HepG2 (cell line): ENCODE results near the gene OBSL1. TPM values are rescaled to one million over a fixed set of nuclear protein-coding genes. Genes with fewer than 3 reads are reported as not detected.

Experiments used
- ATAC-seq: fragments of 200-7000 bp; cut with Tn5 transposase; 3 replicates; pipeline ENCODE4 v1.9.1; 2020; ENCODE audit warnings: mild to moderate bottlenecking, moderate library complexity
- Bru-seq: library from RNA; stranded (reverse); fragments of 400-500 nt; gene quantifications from one replicate; lab custom pipeline; 2021; lab: Mats Ljungman, UMichigan
- BruChase-seq, 2 experiments: library from RNA; stranded (reverse); fragments of 400-500 nt; gene quantifications; one replicate each; lab custom pipeline; 2021; lab: Mats Ljungman, UMichigan
- BruUV-seq: library from RNA; stranded (reverse); fragments of 400-500 nt; replicated peaks from 2 replicates; lab custom pipeline; 2021; lab: Mats Ljungman, UMichigan
- CTCF ChIA-PET: fragments of 300-600 bp; formaldehyde crosslinking; extraction: SDS; loops from one replicate; lab custom pipeline; 2021; ENCODE audit warnings: low total read pairs, inconsistent platforms, low intra/inter-chr PET ratio; lab: Yijun Ruan, JAX
- POLR2A ChIA-PET: fragments of 350-600 bp; sonication (Branson Sonifier 250); formaldehyde crosslinking; loops from one replicate; lab custom pipeline; 2020; ENCODE audit warnings: antibody characterized with exemption, inconsistent platforms; lab: Yijun Ruan, JAX
- DNase-seq: peaks from one replicate; pipeline ENCODE4 v3.0.0-alpha.2; 2015; ENCODE audit warnings: low spot score
- FAIRE-seq: peaks from 3 replicates; lab custom pipeline; 2011; peaks lifted over from hg19 to GRCh38; lab: Jason Lieb, UNC
- H2AFZ ChIP-seq: one replicate; pipeline ENCODE4 v1.6.1; 2011; ENCODE audit warnings: low read length, inconsistent platforms
- H3K27ac ChIP-seq: fragments of 300-600 bp; 3 replicates; pipeline ENCODE4 v1.8.0; 2011; ENCODE audit warnings: mixed run types, mild to moderate bottlenecking, mixed read lengths, low read length, inconsistent platforms; ENCODE audit not compliant: insufficient read depth; ENCODE audit errors: extremely low read length
- H3K27me3 ChIP-seq, 2 experiments: fragments of 200-600 bp in 1 of 2; 2 replicates in 1 of 2; 3 replicates in 1 of 2; pipeline versions ENCODE4 v1.6.0 to v1.8.0; 2011; ENCODE audit warnings: low read length in 2 of 2, mild to moderate bottlenecking in 2 of 2, moderate library complexity in 2 of 2, inconsistent platforms in 1 of 2; ENCODE audit not compliant: insufficient read depth in 2 of 2, control insufficient read depth in 1 of 2
- H3K36me3 ChIP-seq, 2 experiments: fragments of 200-600 bp in 1 of 2; replicated peaks in 1 of 2; 2 replicates in 1 of 2; 3 replicates in 1 of 2; pipeline versions ENCODE4 v1.5.1 to v1.8.0; 2011; ENCODE audit warnings: low read length in 2 of 2, inconsistent platforms in 1 of 2; ENCODE audit not compliant: insufficient read depth in 2 of 2, control insufficient read depth in 1 of 2
- H3K4me1 ChIP-seq: 2 replicates; pipeline ENCODE4 v1.5.1; 2012; ENCODE audit warnings: low read length, inconsistent platforms; ENCODE audit not compliant: insufficient read depth
- H3K4me2 ChIP-seq: 2 replicates; pipeline ENCODE4 v1.6.0; 2011; ENCODE audit warnings: low read depth, low read length, inconsistent platforms
- H3K4me3 ChIP-seq, 3 experiments: fragments of 200-600 bp in 1 of 3; sonication (generic), shearing (Covaris generic) in 1 of 3; replicated peaks in 1 of 3; 2 replicates each; pipeline ENCODE4 v1.5.1; 2011 to 2016; ENCODE audit warnings: low read length in 3 of 3, inconsistent platforms in 2 of 3, low read depth in 2 of 3, mild to moderate bottlenecking in 2 of 3, control low read depth in 1 of 3, mixed read lengths in 1 of 3; ENCODE audit not compliant: insufficient read depth in 1 of 3
- H3K79me2 ChIP-seq: one replicate; pipeline ENCODE4 v1.6.1; 2011; ENCODE audit warnings: low read length, inconsistent platforms; ENCODE audit not compliant: insufficient read depth
- H3K9ac ChIP-seq: 2 replicates; pipeline ENCODE4 v1.6.0; 2011; ENCODE audit warnings: mild to moderate bottlenecking, low read depth, low read length, inconsistent platforms; ENCODE audit not compliant: insufficient read depth
- H3K9me3 ChIP-seq: 2 replicates; pipeline ENCODE4 v1.5.1; 2012; ENCODE audit warnings: mild to moderate bottlenecking, low read length
- H4K20me1 ChIP-seq: 2 replicates; pipeline ENCODE4 v1.6.0; 2011; ENCODE audit warnings: inconsistent platforms, mild to moderate bottlenecking, low read length, moderate library complexity; ENCODE audit not compliant: insufficient read depth
- DRAP1 ChIP-seq: IDR thresholded peaks from 2 replicates; pipeline ENCODE4 v1.6.1; 2016; ENCODE audit warnings: missing genetic modification reagents, missing compliant biosample characterization
- HOXD1 ChIP-seq: sonication (generic); formaldehyde crosslinking; IDR thresholded peaks from 2 replicates; pipeline ENCODE4 v1.5.0; 2020; ENCODE audit warnings: missing genetic modification reagents
- IRX3 ChIP-seq: sonication (generic); formaldehyde crosslinking; IDR thresholded peaks from 2 replicates; pipeline ENCODE4 v1.8.1; 2023; ENCODE audit warnings: mild to moderate bottlenecking, low read depth, missing genetic modification reagents, borderline replicate concordance
- JUND ChIP-seq: sonication (generic); formaldehyde crosslinking; IDR thresholded peaks from 2 replicates; pipeline ENCODE4 v1.8.0; 2022; ENCODE audit warnings: mild to moderate bottlenecking, missing genetic modification reagents
- KDM2A ChIP-seq: sonication (generic); formaldehyde crosslinking; IDR thresholded peaks from 2 replicates; pipeline ENCODE4 v1.4.0; 2020; ENCODE audit warnings: low read depth, missing genetic modification reagents, borderline replicate concordance
- LCORL ChIP-seq, 2 experiments: fragments of 450-650 bp in 1 of 2; sonication (generic) in 1 of 2; formaldehyde crosslinking in 1 of 2; IDR thresholded peaks; 2 replicates each; pipeline versions ENCODE4 v1.5.0 to v1.6.1; 2017 to 2020; ENCODE audit warnings: antibody characterized with exemption in 1 of 2, missing genetic modification reagents in 1 of 2
- SOX5 ChIP-seq: IDR thresholded peaks from 2 replicates; pipeline ENCODE4 v1.6.1; 2016; ENCODE audit warnings: borderline replicate concordance
- SPEN ChIP-seq: sonication (generic); formaldehyde crosslinking; IDR thresholded peaks from 2 replicates; pipeline ENCODE4 v1.5.1; 2020; ENCODE audit warnings: low read depth, mild to moderate bottlenecking, missing genetic modification reagents
- THAP11 ChIP-seq: IDR thresholded peaks from 2 replicates; pipeline ENCODE4 v1.6.1; 2016; ENCODE audit warnings: missing biosample characterization, missing genetic modification reagents
- ZFYVE20 ChIP-seq: sonication (generic); formaldehyde crosslinking; IDR thresholded peaks from 2 replicates; pipeline ENCODE4 v1.8.0; 2023; ENCODE audit warnings: low read depth, mild to moderate bottlenecking, moderate library complexity, missing genetic modification reagents, borderline replicate concordance
- ZNF160 ChIP-seq: sonication (generic); formaldehyde crosslinking; IDR thresholded peaks from 2 replicates; pipeline ENCODE4 v1.8.0; 2022; ENCODE audit warnings: mild to moderate bottlenecking, inconsistent platforms, missing genetic modification reagents
- ZNF205 ChIP-seq: IDR thresholded peaks from 2 replicates; pipeline ENCODE4 v1.6.1; 2018; ENCODE audit warnings: missing biosample characterization, missing genetic modification reagents
- ZNF570 ChIP-seq: sonication (generic); formaldehyde crosslinking; IDR thresholded peaks from 2 replicates; pipeline ENCODE4 v1.4.0; 2020; ENCODE audit warnings: mild to moderate bottlenecking, missing genetic modification reagents, borderline replicate concordance
- ZNF746 ChIP-seq: sonication (generic); formaldehyde crosslinking; IDR thresholded peaks from 2 replicates; pipeline ENCODE4 v1.8.0; 2022; ENCODE audit warnings: mild to moderate bottlenecking, missing genetic modification reagents
- ZNF879 ChIP-seq: sonication (generic); formaldehyde crosslinking; IDR thresholded peaks from 2 replicates; pipeline ENCODE4 v1.8.1; 2023; ENCODE audit warnings: missing genetic modification reagents
- WGBS: methylation state at CpG from one replicate; pipeline ENCODE4 v1.1.6; 2017; ENCODE audit warnings: low lambda C conversion rate; 5-methylcytosine and 5-hydroxymethylcytosine counted together
- in situ Hi-C: cut with HindIII; loops from 2 replicates; pipeline ENCODE4 v1.10.0; 2017; ENCODE audit warnings: low pct_unique_long_range_greater_than_20kb; ENCODE audit not compliant: extremely low pct_ligation_motif_present
- intact Hi-C: fragments of 100-400 bp; cut with micrococcal nuclease; formaldehyde crosslinking; loops from one replicate; pipeline ENCODE4 v1.10.0; 2022; ENCODE audit not compliant: unreplicated experiment
- long read RNA-seq, 2 experiments: library from RNA in 1 of 2; library from polyadenylated mRNA in 1 of 2; stranded (forward) in 1 of 2; unstranded in 1 of 2; transcript quantifications; one replicate each; pipeline ENCODE4 v2.0.0, GENCODE V29; 2019 to 2022
- polyA minus RNA-seq, 3 experiments: library from RNA; depleted of rRNA, polyadenylated mRNA; stranded (reverse); fragments of >200 nt; gene quantifications; 2 replicates each; pipeline ENCODE4 v1.2.3, GENCODE V29; 2011; ENCODE audit warnings: low replicate concordance in 1 of 3
- polyA plus RNA-seq, 8 experiments: library from polyadenylated mRNA; depleted of rRNA in 3 of 8; stranded (reverse) in 7 of 8; unstranded in 1 of 8; fragments of >200 nt; fragmentation: Illumina TruSeq in 4 of 8; extraction: Trizol in 4 of 8; gene quantifications; 2 replicates each; pipeline versions ENCODE4 v1.2.1 to v1.2.3, GENCODE V29; 2011 to 2016; ENCODE audit warnings: low read depth in 4 of 8, missing spikeins in 1 of 8, mixed read lengths in 1 of 8; ENCODE audit not compliant: insufficient read depth in 1 of 8
- total RNA-seq, 5 experiments: library from RNA; depleted of rRNA; stranded (reverse); fragments of >200 nt; fragmentation: Illumina TruSeq; extraction: Trizol; gene quantifications; 2 replicates each; pipeline ENCODE4 v1.2.3, GENCODE V29; 2016; ENCODE audit warnings: low read depth in 1 of 5
- TF ChIP-seq, protein P1 (sequence below): IDR thresholded peaks from 2 replicates; pipeline ENCODE4 v1.6.1; 2016; ENCODE audit warnings: missing compliant biosample characterization, missing genetic modification reagents, borderline replicate concordance

Gene OBSL1
- 65.4 and 86.7 TPM in 2 replicates for total RNA-seq (2016; rRNA removed; fragmentation: Illumina TruSeq; extraction: Trizol)
- 17.5 and 19.8 TPM in 2 replicates for total RNA-seq (2016; cell fraction: cytosol; rRNA removed; fragmentation: Illumina TruSeq; extraction: Trizol; ENCODE audit: low read depth)
- total RNA-seq (2016; cell fraction: insoluble cytoplasmic fraction; rRNA removed; fragmentation: Illumina TruSeq; extraction: Trizol) = 54.2 and 89.3 TPM in 2 replicates
- total RNA-seq (2016; cell fraction: membrane; rRNA removed; fragmentation: Illumina TruSeq; extraction: Trizol) = 30.2 and 34.7 TPM in 2 replicates
- 65.9 and 71.3 TPM in 2 replicates for total RNA-seq (2016; cell fraction: nucleus; rRNA removed; fragmentation: Illumina TruSeq; extraction: Trizol)
- 218 and 229 TPM in 2 replicates for polyA plus RNA-seq (2011; rRNA removed)
- 176 and 256 TPM in 2 replicates for polyA plus RNA-seq (2011; cell fraction: cytosol; rRNA removed)
- polyA plus RNA-seq (2011; cell fraction: nucleus; rRNA removed) = 886 and 1,174 TPM in 2 replicates
- 161 and 176 TPM in 2 replicates for polyA plus RNA-seq (2012)
- 10.0 and 11.3 TPM in 2 replicates for polyA plus RNA-seq (2016; cell fraction: cytosol; fragmentation: Illumina TruSeq; extraction: Trizol; ENCODE audit: low read depth)
- 66.1 and 91.2 TPM in 2 replicates for polyA plus RNA-seq (2016; cell fraction: insoluble cytoplasmic fraction; fragmentation: Illumina TruSeq; extraction: Trizol; ENCODE audit: low read depth)
- 22.2 and 25.7 TPM in 2 replicates for polyA plus RNA-seq (2016; cell fraction: membrane; fragmentation: Illumina TruSeq; extraction: Trizol; ENCODE audit: low read depth)
- 147 and 161 TPM in 2 replicates for polyA plus RNA-seq (2016; cell fraction: nucleus; fragmentation: Illumina TruSeq; extraction: Trizol; ENCODE audit: insufficient read depth, low read depth)
- polyA minus RNA-seq (2011; rRNA and poly(A)+ RNA removed; ENCODE audit: low replicate concordance) = 27.0 and 477 TPM in 2 replicates
- polyA minus RNA-seq (2011; cell fraction: cytosol; rRNA and poly(A)+ RNA removed) = 210 and 260 TPM in 2 replicates
- 189 and 199 TPM in 2 replicates for polyA minus RNA-seq (2011; cell fraction: nucleus; rRNA and poly(A)+ RNA removed)
- Bru-seq, nascent RNA = percentile 84 among the genes with signal in this experiment
- percentile 88 among the genes with signal in this experiment for BruChase-seq, experiment 1, labeled RNA remaining after a 6-hour chase
- BruChase-seq, experiment 2, labeled RNA remaining after a 2-hour chase = percentile 79 among the genes with signal in this experiment
- long read RNA-seq, experiment 1, transcript OBSL1-202 (9 exons, 3,297 nt) = major isoform, 7 of 53 reads
- long read RNA-seq, experiment 1, partial matches to known transcripts = 36 of 53 reads
- long read RNA-seq, experiment 1, other reads (novel, unspliced or antisense) = 8 of 53 reads
- long read RNA-seq, experiment 2, full-length matches to known transcripts = 251 of 425 reads
- long read RNA-seq, experiment 2, partial matches to known transcripts = 101 of 425 reads
- long read RNA-seq, experiment 2, other reads (novel, unspliced or antisense) = 73 of 425 reads

GRCh38 chr2:219571311-219572236 is at the start of gene OBSL1:
Gene OBSL1, minus strand, starts transcription at chr2:219571539. Its CDS starts 307 bp downstream, at chr2:219571232.
- Histone ChIP-seq H3K27ac (peak within 1 kb of the TSS; percentile 94), H3K4me1 (peaks cover 66% of the 10 kb centered on the region), H3K9ac (peak within 1 kb of the TSS; percentile 88), H3K9me3 (no peaks in the 10 kb centered on the region), H4K20me1 (no peaks in the 10 kb centered on the region), H2AFZ (no peak within 1 kb of the TSS), H3K79me2 (peaks cover 21% of the 10 kb centered on the region), H3K4me3 (peak within 1 kb of the TSS; percentile 90 to 95 (median 94)), H3K4me2 (peak within 1 kb of the TSS; percentile 92), H3K36me3 (peaks cover under 1 to 21% of the 10 kb centered on the region in 2 experiments), H3K27me3 (no peaks in the 10 kb centered on the region)
- under 1% methylated on average over 36 of the region's 42 CpGs for WGBS
- intact Hi-C loops = no loop called here
- BruUV-seq = no TSS peak
- in situ Hi-C loops = no loop called here
- FAIRE-seq (peak; percentile 72), DNase-seq (peak; percentile 90), ATAC-seq (peak; percentile 85)
- CTCF ChIA-PET = interaction anchor here (2.9 kb wide), 1 partner anchor 71 kb away, joined by 13 read pairs; no protein-coding TSS in a partner anchor
- POLR2A ChIA-PET = interaction anchor here (0.8 to 3.2 kb wide), 19 partner anchors 7 to 363 kb away, joined by 3 to 150 read pairs (median 4); partner anchors contain the start of genes CHPF, DNPEP, GMPPA and STK11IP
- TF ChIP-seq IRX3 = no peak
- peak; percentile 55; the same call in 1 of the 2 replicates for TF ChIP-seq SPEN
- TF ChIP-seq ZNF205 (CRISPR knock-in tag) = no peak
- no peak; the same call in 1 of the 2 replicates for TF ChIP-seq ZNF879 (CRISPR knock-in tag)
- TF ChIP-seq ZNF570 (CRISPR knock-in tag) = no peak
- peak; percentile 58 for TF ChIP-seq JUND (CRISPR knock-in tag)
- TF ChIP-seq SOX5 = 0 out of 2 replicates have a peak, but pooled peaks have one; percentile 17
- peak; percentile 62 for TF ChIP-seq THAP11 (CRISPR knock-in tag)
- peak; percentile 65; the same call in 1 of the 2 replicates for TF ChIP-seq DRAP1 (CRISPR knock-in tag)
- peak; percentile 91 for TF ChIP-seq ZNF746 (CRISPR knock-in tag)
- no peak for TF ChIP-seq LCORL (IDR thresholded peaks at IDR 0.05)
- peak; percentile 72; the same call in 1 of the 2 replicates for TF ChIP-seq LCORL (CRISPR knock-in tag; IDR thresholded peaks at IDR 0.05)
- TF ChIP-seq, protein P1, sequence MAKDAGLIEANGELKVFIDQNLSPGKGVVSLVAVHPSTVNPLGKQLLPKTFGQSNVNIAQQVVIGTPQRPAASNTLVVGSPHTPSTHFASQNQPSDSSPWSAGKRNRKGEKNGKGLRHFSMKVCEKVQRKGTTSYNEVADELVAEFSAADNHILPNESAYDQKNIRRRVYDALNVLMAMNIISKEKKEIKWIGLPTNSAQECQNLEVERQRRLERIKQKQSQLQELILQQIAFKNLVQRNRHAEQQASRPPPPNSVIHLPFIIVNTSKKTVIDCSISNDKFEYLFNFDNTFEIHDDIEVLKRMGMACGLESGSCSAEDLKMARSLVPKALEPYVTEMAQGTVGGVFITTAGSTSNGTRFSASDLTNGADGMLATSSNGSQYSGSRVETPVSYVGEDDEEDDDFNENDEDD (CRISPR knock-in tag) = peak; percentile 79
- 0 out of 2 replicates have a peak, but pooled peaks have one; percentile 16 for TF ChIP-seq HOXD1
- TF ChIP-seq KDM2A = peak; percentile 72
- no peak for TF ChIP-seq ZFYVE20 (CRISPR knock-in tag)
- TF ChIP-seq ZNF160 (CRISPR knock-in tag) = peak; percentile 35
